Lower leg skin (tissue), 3 donors: Measurements from ENCODE around the gene APOL3.
"Not testable (repeated sequence)": the region's sequence is repeated elsewhere in the genome, so short reads cannot be mapped to it uniquely, and the experiment has no call there.

Experiments used
- POLR2A ChIP-seq, 2 donors: fragments of 450-650 bp; IDR thresholded peaks; one replicate each; pipeline ENCODE4 v1.6.1; 2016 to 2017; ENCODE audit warnings: antibody characterized with exemption in 2 of 2, mild to moderate bottlenecking in 1 of 2, moderate library complexity in 1 of 2
- TF ChIP-seq, protein P1 (sequence below), 3 donors: fragments of 450-650 bp; IDR thresholded peaks; one replicate each; pipeline ENCODE4 v1.5.1; 2016; ENCODE audit warnings: antibody characterized with exemption in 3 of 3, mild to moderate bottlenecking in 3 of 3, moderate library complexity in 2 of 3

GRCh38 chr22:36100908-36101307 lies 59.6 kb downstream of the APOL3 start:
- TF ChIP-seq, protein P1, sequence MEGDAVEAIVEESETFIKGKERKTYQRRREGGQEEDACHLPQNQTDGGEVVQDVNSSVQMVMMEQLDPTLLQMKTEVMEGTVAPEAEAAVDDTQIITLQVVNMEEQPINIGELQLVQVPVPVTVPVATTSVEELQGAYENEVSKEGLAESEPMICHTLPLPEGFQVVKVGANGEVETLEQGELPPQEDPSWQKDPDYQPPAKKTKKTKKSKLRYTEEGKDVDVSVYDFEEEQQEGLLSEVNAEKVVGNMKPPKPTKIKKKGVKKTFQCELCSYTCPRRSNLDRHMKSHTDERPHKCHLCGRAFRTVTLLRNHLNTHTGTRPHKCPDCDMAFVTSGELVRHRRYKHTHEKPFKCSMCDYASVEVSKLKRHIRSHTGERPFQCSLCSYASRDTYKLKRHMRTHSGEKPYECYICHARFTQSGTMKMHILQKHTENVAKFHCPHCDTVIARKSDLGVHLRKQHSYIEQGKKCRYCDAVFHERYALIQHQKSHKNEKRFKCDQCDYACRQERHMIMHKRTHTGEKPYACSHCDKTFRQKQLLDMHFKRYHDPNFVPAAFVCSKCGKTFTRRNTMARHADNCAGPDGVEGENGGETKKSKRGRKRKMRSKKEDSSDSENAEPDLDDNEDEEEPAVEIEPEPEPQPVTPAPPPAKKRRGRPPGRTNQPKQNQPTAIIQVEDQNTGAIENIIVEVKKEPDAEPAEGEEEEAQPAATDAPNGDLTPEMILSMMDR (IDR thresholded peaks at IDR 0.05), result not testable (repeated sequence)
- TF ChIP-seq POLR2A (IDR thresholded peaks at IDR 0.05), result not testable (repeated sequence)
